Tibial nerve (tissue), 4 donors: ENCODE data around the gene PNPLA3. TPM values are rescaled to one million over a fixed set of nuclear protein-coding genes. Genes with fewer than 3 reads are reported as not detected.

Experiments
- DNase-seq, 2 donors: peaks; one replicate each; pipeline ENCODE4 v3.0.0-alpha.2; 2019; ENCODE audit warnings: low spot score in 2 of 2
- H3K27ac ChIP-seq, 4 donors: fragments of 200-600 bp; sonication (generic) in 3 of 4; one replicate each; pipeline ENCODE4 v1.5.1; 2017 to 2019; ENCODE audit warnings: mild to moderate bottlenecking in 1 of 4
- H3K27me3 ChIP-seq, 2 donors: fragments of 200-600 bp; sonication (generic) in 1 of 2; one replicate each; pipeline versions ENCODE4 v1.5.1 to v1.6.0; 2017 to 2019
- H3K36me3 ChIP-seq, 3 donors: fragments of 200-600 bp; sonication (generic); one replicate each; pipeline ENCODE4 v1.5.1; 2018 to 2019
- H3K4me1 ChIP-seq, 4 donors: fragments of 200-600 bp; sonication (generic) in 3 of 4; one replicate each; pipeline ENCODE4 v1.5.1; 2017 to 2019
- H3K4me3 ChIP-seq, 4 donors: fragments of 200-600 bp; sonication (generic) in 3 of 4; one replicate each; pipeline ENCODE4 v1.5.1; 2017 to 2019; ENCODE audit warnings: mild to moderate bottlenecking in 1 of 4, moderate library complexity in 1 of 4
- H3K9me3 ChIP-seq, 4 donors: fragments of 200-600 bp; sonication (generic) in 3 of 4; one replicate each; pipeline ENCODE4 v1.5.1; 2017 to 2019
- EP300 ChIP-seq, 2 donors: sonication (generic); formaldehyde crosslinking; IDR thresholded peaks; one replicate each; pipeline ENCODE4 v1.6.1; 2017; ENCODE audit warnings: antibody characterized with exemption in 2 of 2, mild to moderate bottlenecking in 1 of 2
- POLR2A ChIP-seq, 2 donors: fragments of 450-650 bp; IDR thresholded peaks; one replicate each; pipeline ENCODE4 v1.6.1; 2017; ENCODE audit warnings: antibody characterized with exemption in 2 of 2, mild to moderate bottlenecking in 2 of 2, moderate library complexity in 2 of 2
- WGBS, 2 donors: methylation state at CpG; one replicate each; pipeline ENCODE4 v1.1.5; 2018; 5-methylcytosine and 5-hydroxymethylcytosine counted together
- total RNA-seq, 4 donors: library from RNA; depleted of rRNA; stranded (reverse); fragments of >200 nt; gene quantifications; one replicate each; pipeline ENCODE4 v1.1.0, GENCODE V29; 2016
- TF ChIP-seq, protein P1 (sequence below), 5 experiments: fragments of 200-600 bp in 3 of 5; fragments of 450-650 bp in 2 of 5; sonication (generic) in 3 of 5; IDR thresholded peaks; one replicate each; pipeline ENCODE4 v1.5.1; 2016 to 2019; ENCODE audit warnings: antibody characterized with exemption in 5 of 5, mild to moderate bottlenecking in 3 of 5, moderate library complexity in 2 of 5

PNPLA3 gene
- total RNA-seq, 4 donors from 2014 or later = 0.44 to 9.3 (median 1.1) TPM

DNA sequence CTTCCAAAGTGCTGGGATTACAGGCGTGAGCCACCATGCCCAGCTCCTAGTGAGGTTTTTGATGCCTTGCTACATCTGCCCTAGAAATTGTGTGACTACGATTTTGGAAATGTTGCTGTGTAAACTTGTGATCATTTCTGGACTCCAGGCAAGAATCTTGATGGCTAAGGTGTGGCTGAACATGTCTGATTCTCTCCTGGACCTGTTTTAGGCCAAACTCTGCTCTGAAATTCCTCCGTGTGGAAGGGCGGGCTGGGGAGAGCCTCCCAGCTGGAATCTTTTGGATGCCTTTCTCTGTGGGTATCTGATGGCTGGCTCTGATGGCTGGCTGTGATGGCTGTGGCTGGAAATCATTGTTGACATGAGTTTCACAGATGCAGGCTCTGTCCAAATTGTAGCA, 8.2 kb downstream of the PNPLA3 start:
- 68 to 71% methylated on average over 4 of the region's 4 CpGs for WGBS, 2 donors
- Histone ChIP-seq H3K27me3 (no peaks in the 10 kb centered on the region), H3K27ac (no peak overlapping the region), H3K4me1 (no peaks in the 10 kb centered on the region), H3K36me3 (no peaks in the 10 kb centered on the region), H3K4me3 (no peak overlapping the region), H3K9me3 (no peaks in the 10 kb centered on the region)
- no peak for DNase-seq
- TF ChIP-seq POLR2A (IDR thresholded peaks at IDR 0.05) = no peak

DNA sequence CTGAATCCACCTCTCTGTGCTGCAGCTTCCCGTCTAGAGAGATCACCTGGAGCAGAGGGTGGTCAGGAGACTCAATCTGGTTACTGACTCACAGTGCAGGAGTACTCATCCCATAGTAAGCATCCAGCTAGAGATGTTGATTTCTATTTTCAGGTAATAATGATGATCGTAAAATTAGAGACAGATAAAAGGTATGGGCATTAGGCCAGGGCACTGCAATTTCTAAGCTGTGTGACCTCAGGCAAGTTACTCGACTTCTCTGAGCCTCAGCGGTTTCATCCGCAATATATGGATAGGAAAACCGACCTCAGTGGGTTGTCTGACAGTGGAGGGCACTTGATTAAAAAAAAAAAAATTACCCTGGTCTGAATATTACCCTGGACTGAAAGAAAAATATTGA, 17.8 kb downstream of the PNPLA3 start:
- Histone ChIP-seq H3K36me3 (no peaks in the 10 kb centered on the region), H3K9me3 (peaks cover 0 to 8% (median 0%) of the 10 kb centered on the region in 4 donors), H3K27me3 (peaks cover 0 to 7% of the 10 kb centered on the region in 2 donors), H3K4me3 (no peak overlapping the region), H3K27ac (no peak overlapping the region), H3K4me1 (no peaks in the 10 kb centered on the region)
- 85 to 86% methylated on average over 6 of the region's 6 CpGs for WGBS, 2 donors
- DNase-seq = no peak
- TF ChIP-seq POLR2A (IDR thresholded peaks at IDR 0.05) (no peak), EP300 (IDR thresholded peaks at IDR 0.05) (no peak)
- TF ChIP-seq, protein P1, sequence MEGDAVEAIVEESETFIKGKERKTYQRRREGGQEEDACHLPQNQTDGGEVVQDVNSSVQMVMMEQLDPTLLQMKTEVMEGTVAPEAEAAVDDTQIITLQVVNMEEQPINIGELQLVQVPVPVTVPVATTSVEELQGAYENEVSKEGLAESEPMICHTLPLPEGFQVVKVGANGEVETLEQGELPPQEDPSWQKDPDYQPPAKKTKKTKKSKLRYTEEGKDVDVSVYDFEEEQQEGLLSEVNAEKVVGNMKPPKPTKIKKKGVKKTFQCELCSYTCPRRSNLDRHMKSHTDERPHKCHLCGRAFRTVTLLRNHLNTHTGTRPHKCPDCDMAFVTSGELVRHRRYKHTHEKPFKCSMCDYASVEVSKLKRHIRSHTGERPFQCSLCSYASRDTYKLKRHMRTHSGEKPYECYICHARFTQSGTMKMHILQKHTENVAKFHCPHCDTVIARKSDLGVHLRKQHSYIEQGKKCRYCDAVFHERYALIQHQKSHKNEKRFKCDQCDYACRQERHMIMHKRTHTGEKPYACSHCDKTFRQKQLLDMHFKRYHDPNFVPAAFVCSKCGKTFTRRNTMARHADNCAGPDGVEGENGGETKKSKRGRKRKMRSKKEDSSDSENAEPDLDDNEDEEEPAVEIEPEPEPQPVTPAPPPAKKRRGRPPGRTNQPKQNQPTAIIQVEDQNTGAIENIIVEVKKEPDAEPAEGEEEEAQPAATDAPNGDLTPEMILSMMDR (IDR thresholded peaks at IDR 0.05) = no peak

DNA sequence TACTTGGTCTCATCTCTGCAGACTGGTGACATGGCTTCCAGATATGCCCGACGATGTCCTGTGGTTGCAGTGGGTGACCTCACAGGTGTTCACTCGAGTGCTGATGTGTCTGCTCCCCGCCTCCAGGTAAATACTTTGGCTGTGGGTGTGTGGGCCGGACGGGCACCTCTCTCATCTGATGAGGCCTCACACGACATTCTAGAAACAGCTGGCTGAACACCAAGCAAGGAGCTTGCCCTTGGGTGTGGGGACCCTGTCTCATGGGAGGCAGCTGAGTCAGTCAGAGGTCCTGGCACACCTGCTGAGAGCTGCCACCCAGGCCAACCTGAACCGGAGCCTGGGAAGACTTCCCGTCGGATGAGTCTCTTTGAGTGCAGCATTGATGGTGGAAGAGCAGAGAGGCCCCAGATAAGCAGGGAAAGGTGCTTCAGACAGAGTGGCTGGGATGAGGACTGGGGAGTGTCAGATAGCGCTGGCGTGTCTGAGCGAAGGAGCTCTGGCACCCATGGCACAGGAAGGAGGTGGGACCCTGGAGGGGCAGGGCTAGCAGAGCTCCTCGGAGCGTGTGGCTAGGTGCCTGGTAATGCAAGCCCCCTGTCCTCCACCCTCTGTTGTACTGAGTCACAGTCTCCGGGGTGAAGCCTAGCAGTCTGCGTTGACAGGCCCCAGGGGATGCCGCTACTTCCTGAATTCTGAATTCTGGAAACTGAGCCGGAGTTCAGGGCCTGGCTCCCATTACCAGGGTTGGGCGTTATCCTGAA, 21.2 kb downstream of the PNPLA3 start:
- TF ChIP-seq EP300 (IDR thresholded peaks at IDR 0.05) = no peak
- TF ChIP-seq, protein P1 (IDR thresholded peaks at IDR 0.05) = no peak
- TF ChIP-seq POLR2A (IDR thresholded peaks at IDR 0.05) = no peak
- Histone ChIP-seq H3K27ac (no peak overlapping the region), H3K9me3 (peaks cover 0 to 8% (median 0%) of the 10 kb centered on the region in 4 donors), H3K4me1 (no peaks in the 10 kb centered on the region), H3K27me3 (peaks cover 0 to 7% of the 10 kb centered on the region in 2 donors), H3K4me3 (no peak overlapping the region), H3K36me3 (no peaks in the 10 kb centered on the region)
- no peak for DNase-seq
- WGBS, 2 donors = 89 to 90% methylated on average over 20 of the region's 20 CpGs

DNA sequence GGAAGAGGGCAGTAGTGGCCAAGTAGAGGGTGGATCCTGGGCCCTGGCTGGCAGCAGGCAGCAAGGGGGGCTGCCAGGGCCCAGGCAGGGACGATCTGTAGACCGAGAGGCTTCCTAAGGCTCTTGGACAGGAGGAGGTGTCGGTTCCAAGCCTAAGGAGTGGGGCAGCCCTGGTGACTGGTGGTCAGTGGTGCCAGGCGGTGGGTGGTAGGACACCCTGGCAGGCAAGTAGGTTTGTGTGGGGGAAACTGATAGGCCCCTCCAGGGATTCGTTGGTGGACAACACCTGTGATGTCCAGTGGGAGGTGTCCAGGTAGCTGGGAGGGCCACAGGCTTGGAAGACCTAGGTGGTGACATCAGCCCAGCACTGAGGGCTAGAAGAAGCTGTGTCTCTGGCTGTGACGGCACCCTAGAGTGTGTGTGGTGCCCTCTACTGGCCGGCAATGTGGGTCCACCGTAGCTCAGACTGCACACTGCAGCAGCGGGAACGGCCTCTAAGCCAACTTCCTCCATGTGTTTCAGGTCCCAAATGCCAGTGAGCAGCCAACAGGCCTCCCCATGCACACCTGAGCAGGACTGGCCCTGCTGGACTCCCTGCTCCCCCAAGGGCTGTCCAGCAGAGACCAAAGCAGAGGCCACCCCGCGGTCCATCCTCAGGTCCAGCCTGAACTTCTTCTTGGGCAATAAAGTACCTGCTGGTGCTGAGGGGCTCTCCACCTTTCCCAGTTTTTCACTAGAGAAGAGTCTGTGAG, 22.2 kb downstream of the PNPLA3 start:
- Histone ChIP-seq H3K36me3 (no peaks in the 10 kb centered on the region), H3K4me1 (no peaks in the 10 kb centered on the region), H3K27ac (no peak overlapping the region), H3K27me3 (peaks cover 0 to 7% of the 10 kb centered on the region in 2 donors), H3K9me3 (peaks cover 0 to 8% (median 0%) of the 10 kb centered on the region in 4 donors), H3K4me3 (no peak overlapping the region)
- 58 to 80% methylated on average over 7 to 11 of the region's 12 CpGs for WGBS, 2 donors
- DNase-seq = peak in 1 of 2 donors; percentile 55
- TF ChIP-seq, protein P1 (IDR thresholded peaks at IDR 0.05) = peak; percentile 37 to 51 (median 45)
- no peak for TF ChIP-seq EP300 (IDR thresholded peaks at IDR 0.05)

DNA sequence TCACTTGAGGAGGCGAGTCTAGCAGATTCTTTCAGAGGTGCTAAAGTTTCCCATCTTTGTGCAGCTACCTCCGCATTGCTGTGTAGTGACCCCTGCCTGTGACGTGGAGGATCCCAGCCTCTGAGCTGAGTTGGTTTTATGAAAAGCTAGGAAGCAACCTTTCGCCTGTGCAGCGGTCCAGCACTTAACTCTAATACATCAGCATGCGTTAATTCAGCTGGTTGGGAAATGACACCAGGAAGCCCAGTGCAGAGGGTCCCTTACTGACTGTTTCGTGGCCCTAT, 22.7 kb downstream of the PNPLA3 start:
- Histone ChIP-seq H3K27ac (no peak overlapping the region), H3K4me1 (no peaks in the 10 kb centered on the region), H3K36me3 (no peaks in the 10 kb centered on the region), H3K9me3 (peaks cover 0 to 8% (median 0%) of the 10 kb centered on the region in 4 donors), H3K4me3 (no peak overlapping the region), H3K27me3 (peaks cover 0 to 7% of the 10 kb centered on the region in 2 donors)
- WGBS, 2 donors = 72 to 79% methylated on average over 7 of the region's 7 CpGs
- no peak for DNase-seq
- TF ChIP-seq, protein P1 (IDR thresholded peaks at IDR 0.05) = no peak
- no peak for TF ChIP-seq EP300 (IDR thresholded peaks at IDR 0.05)
- no peak for TF ChIP-seq POLR2A (IDR thresholded peaks at IDR 0.05)
